ENCODE measurements around the gene DEPP1.

DEPP1 gene

GRCh38 chr10:44971935-44972757 lies 6.5 kb downstream of the DEPP1 start:
- TF ChIP-seq CTCF (IDR thresholded peaks at IDR 0.05; ENCODE audit: low read depth, low read length), result no peak
- no peak for DNase-seq (ENCODE audit: extremely low read depth, low read depth)

- no peak for TF ChIP-seq CTCF (IDR thresholded peaks at IDR 0.05; ENCODE audit: low read depth, low read length)
- no peak for DNase-seq (ENCODE audit: extremely low read depth, low read depth)
Observed at GRCh38 chr10:44971434-44971833, 7.2 kb downstream of the DEPP1 start.

GRCh38 chr10:44970812-44971395 lies 7.7 kb downstream of the DEPP1 start:
- DNase-seq (ENCODE audit: extremely low read depth, low read depth), result no peak
- no peak for TF ChIP-seq CTCF (IDR thresholded peaks at IDR 0.05; ENCODE audit: low read depth, low read length)

GRCh38 chr10:44969854-44970253 lies 8.8 kb downstream of the DEPP1 start:
- no peak for TF ChIP-seq CTCF (IDR thresholded peaks at IDR 0.05; ENCODE audit: low read depth, low read length)
- no peak for DNase-seq (ENCODE audit: extremely low read depth, low read depth)

GRCh38 chr10:44968500-44969400 lies 9.9 kb downstream of the DEPP1 start:
- TF ChIP-seq CTCF (IDR thresholded peaks at IDR 0.05; ENCODE audit: low read depth, low read length), result no peak
- no peak for DNase-seq (ENCODE audit: extremely low read depth, low read depth)

GRCh38 chr10:44968091-44968490 lies 10.5 kb downstream of the DEPP1 start:
- TF ChIP-seq CTCF (IDR thresholded peaks at IDR 0.05; ENCODE audit: low read depth, low read length), result no peak
- DNase-seq (ENCODE audit: extremely low read depth, low read depth), result no peak

All from AG09319 (cell line).